PC-9 (cell line): Measurements from ENCODE around the gene ARHGEF12. TPM values are rescaled to one million over a fixed set of nuclear protein-coding genes. Genes with fewer than 3 reads are reported as not detected.

ENCODE experiments used
- BruUV-seq: library from RNA; stranded (reverse); fragments of 400-500 nt; replicated peaks from 2 replicates; lab custom pipeline; 2021; lab: Mats Ljungman, UMichigan
- CTCF ChIA-PET: fragments of 300-600 bp; sonication (Branson Sonifier 250); formaldehyde crosslinking; loops from one replicate; lab custom pipeline; 2022; ENCODE audit warnings: antibody characterized with exemption; lab: Charles Lee
- POLR2A ChIA-PET: fragments of 300-600 bp; sonication (Branson Sonifier 250); formaldehyde crosslinking; loops from one replicate; lab custom pipeline; 2022; ENCODE audit warnings: antibody characterized with exemption; ENCODE audit not compliant: unreplicated experiment; lab: Charles Lee
- DNase-seq, 2 experiments: peaks; one replicate each; pipeline versions ENCODE4 v3.0.0 to v3.0.0-alpha.2; 2015 to 2022; ENCODE audit warnings: mixed read lengths in 1 of 2
- H2AFZ ChIP-seq: fragments of 200-600 bp; sonication (generic); 2 replicates; pipeline ENCODE4 v1.8.1; 2017; ENCODE audit warnings: antibody characterized with exemption
- H3F3A ChIP-seq: fragments of 200-600 bp; sonication (generic); 2 replicates; pipeline ENCODE4 v1.8.1; 2017; ENCODE audit warnings: antibody characterized with exemption, mild to moderate bottlenecking, low read depth; ENCODE audit not compliant: insufficient read depth
- H3K27ac ChIP-seq: fragments of 200-600 bp; sonication (generic); 2 replicates; pipeline ENCODE4 v1.6.1; 2016; ENCODE audit warnings: mixed run types
- H3K27me3 ChIP-seq: fragments of 200-600 bp; sonication (generic); 2 replicates; pipeline ENCODE4 v1.6.1; 2016; ENCODE audit warnings: low read depth, mixed run types; ENCODE audit not compliant: insufficient read depth
- H3K36me3 ChIP-seq: fragments of 200-600 bp; sonication (generic); 2 replicates; pipeline ENCODE4 v1.6.1; 2016; ENCODE audit warnings: low read depth, mixed run types
- H3K4me1 ChIP-seq: fragments of 200-600 bp; sonication (generic); replicated peaks from 2 replicates; pipeline ENCODE4 v1.6.1; 2016; ENCODE audit warnings: mixed run types; ENCODE audit not compliant: insufficient read depth
- H3K4me2 ChIP-seq: fragments of 200-600 bp; sonication (generic); 2 replicates; pipeline ENCODE4 v1.6.1; 2017; ENCODE audit warnings: mixed run types
- H3K4me3 ChIP-seq: fragments of 200-600 bp; sonication (generic); 2 replicates; pipeline ENCODE4 v1.6.1; 2016; ENCODE audit warnings: mixed run types
- H3K79me2 ChIP-seq: fragments of 200-600 bp; sonication (generic); 2 replicates; pipeline ENCODE4 v1.6.1; 2017; ENCODE audit warnings: low read depth, mixed run types
- H3K9me2 ChIP-seq: fragments of 200-600 bp; sonication (generic); 2 replicates; pipeline ENCODE4 v1.8.1; 2017; ENCODE audit warnings: mild to moderate bottlenecking; ENCODE audit not compliant: insufficient read depth
- H3K9me3 ChIP-seq: fragments of 200-600 bp; sonication (generic); 2 replicates; pipeline ENCODE4 v1.8.1; 2016; ENCODE audit warnings: low read depth; ENCODE audit not compliant: insufficient read depth
- H4K20me1 ChIP-seq: fragments of 200-600 bp; sonication (generic); 2 replicates; pipeline ENCODE4 v1.8.1; 2017; ENCODE audit not compliant: insufficient read depth
- EZH2 ChIP-seq: fragments of 200-600 bp; sonication (generic); IDR thresholded peaks from 2 replicates; pipeline ENCODE4 v1.8.0; 2017; ENCODE audit warnings: antibody characterized with exemption, low read depth
- intact Hi-C: fragments of 100-400 bp; cut with micrococcal nuclease; formaldehyde crosslinking; loops from one replicate; pipeline ENCODE4 v1.10.0; 2022; ENCODE audit not compliant: unreplicated experiment
- total RNA-seq: library from RNA; stranded (reverse); gene quantifications from 2 replicates; pipeline ENCODE4 v1.2.3, GENCODE V29; 2021
- TF ChIP-seq, protein P1 (sequence below): fragments of 200-600 bp; sonication (generic); conservative IDR thresholded peaks from 2 replicates; pipeline ENCODE4 v1.6.1; 2017; ENCODE audit warnings: mixed run types, antibody characterized with exemption, mild to moderate bottlenecking, moderate library complexity

The ARHGEF12 gene
- total RNA-seq, 1 experiment from 2014 or later = 76.5 TPM

DNA sequence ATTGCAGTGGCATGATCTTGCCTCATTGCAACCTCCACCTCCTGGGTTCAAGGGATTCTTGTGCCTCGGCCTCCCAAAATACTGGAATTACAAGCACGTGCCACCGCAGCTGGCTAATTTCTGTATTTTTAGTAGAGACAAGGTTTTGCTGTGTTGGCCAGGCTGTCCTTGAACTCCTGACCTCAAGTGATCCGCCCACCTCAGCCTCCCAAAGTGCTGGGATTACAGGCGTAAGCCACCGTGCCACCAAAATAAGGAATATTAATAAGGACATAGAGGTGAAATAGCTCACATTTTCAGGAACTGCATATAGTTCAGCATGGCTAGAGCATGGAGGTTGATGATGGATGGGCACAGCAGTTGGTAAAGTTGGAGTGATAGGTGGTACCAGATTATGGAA, 21.4 kb downstream of the ARHGEF12 start:
- H3K79me2 ChIP-seq = peaks cover 88% of the 10 kb centered on the region
- ChIA-PET CTCF (no interaction called here), POLR2A (no interaction called here)
- H4K20me1 ChIP-seq = 0 out of 2 replicates have a peak, but pooled peaks cover 15% of the 10 kb centered on the region
- intact Hi-C loops = no loop called here
- no peaks in the 10 kb centered on the region for H3F3A ChIP-seq
- H3K27ac ChIP-seq = no peak overlapping the region
- H3K4me2 ChIP-seq = no peak overlapping the region
- H3K9me3 ChIP-seq = no peaks in the 10 kb centered on the region
- no peaks in the 10 kb centered on the region for H3K36me3 ChIP-seq
- H2AFZ ChIP-seq = no peak overlapping the region
- H3K9me2 ChIP-seq = no peaks in the 10 kb centered on the region
- no peak for DNase-seq
- no peak for TF ChIP-seq EZH2
- TF ChIP-seq, protein P1, sequence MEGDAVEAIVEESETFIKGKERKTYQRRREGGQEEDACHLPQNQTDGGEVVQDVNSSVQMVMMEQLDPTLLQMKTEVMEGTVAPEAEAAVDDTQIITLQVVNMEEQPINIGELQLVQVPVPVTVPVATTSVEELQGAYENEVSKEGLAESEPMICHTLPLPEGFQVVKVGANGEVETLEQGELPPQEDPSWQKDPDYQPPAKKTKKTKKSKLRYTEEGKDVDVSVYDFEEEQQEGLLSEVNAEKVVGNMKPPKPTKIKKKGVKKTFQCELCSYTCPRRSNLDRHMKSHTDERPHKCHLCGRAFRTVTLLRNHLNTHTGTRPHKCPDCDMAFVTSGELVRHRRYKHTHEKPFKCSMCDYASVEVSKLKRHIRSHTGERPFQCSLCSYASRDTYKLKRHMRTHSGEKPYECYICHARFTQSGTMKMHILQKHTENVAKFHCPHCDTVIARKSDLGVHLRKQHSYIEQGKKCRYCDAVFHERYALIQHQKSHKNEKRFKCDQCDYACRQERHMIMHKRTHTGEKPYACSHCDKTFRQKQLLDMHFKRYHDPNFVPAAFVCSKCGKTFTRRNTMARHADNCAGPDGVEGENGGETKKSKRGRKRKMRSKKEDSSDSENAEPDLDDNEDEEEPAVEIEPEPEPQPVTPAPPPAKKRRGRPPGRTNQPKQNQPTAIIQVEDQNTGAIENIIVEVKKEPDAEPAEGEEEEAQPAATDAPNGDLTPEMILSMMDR = no peak
- BruUV-seq = no TSS peak
- H3K27me3 ChIP-seq = no peaks in the 10 kb centered on the region
- H3K4me1 ChIP-seq = no peaks in the 10 kb centered on the region
- H3K4me3 ChIP-seq = no peak overlapping the region

DNA sequence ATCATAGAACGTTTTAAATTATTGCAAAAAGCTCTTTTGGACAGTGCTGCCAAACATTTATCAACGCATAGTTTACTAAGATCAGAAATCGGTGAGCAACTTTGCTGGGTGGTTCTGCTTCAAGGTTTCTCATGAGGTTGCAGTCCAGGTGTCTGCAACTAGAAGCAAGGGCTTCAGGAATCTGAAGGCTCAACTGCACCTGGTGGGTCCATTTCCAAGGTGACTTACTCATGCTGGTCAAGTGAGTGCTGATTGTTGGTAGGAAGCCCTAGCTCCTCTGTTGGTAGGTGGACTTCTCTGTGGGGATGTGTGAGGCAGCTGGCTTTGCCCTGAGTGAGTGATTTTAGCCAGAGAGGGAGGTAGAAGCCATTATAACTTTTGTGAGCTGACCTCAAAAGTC, 22.5 kb downstream of the ARHGEF12 start:
- no peak overlapping the region for H3K4me2 ChIP-seq
- TF ChIP-seq EZH2 = no peak
- TF ChIP-seq, protein P1 = no peak
- intact Hi-C loops = no loop called here
- no peak overlapping the region for H3K27ac ChIP-seq
- no peaks in the 10 kb centered on the region for H3K27me3 ChIP-seq
- no peaks in the 10 kb centered on the region for H3F3A ChIP-seq
- ChIA-PET CTCF (no interaction called here), POLR2A (no interaction called here)
- no peaks in the 10 kb centered on the region for H3K36me3 ChIP-seq
- H4K20me1 ChIP-seq = 0 out of 2 replicates have a peak, but pooled peaks cover 9% of the 10 kb centered on the region
- H3K4me3 ChIP-seq = no peak overlapping the region
- no peak for DNase-seq
- no peaks in the 10 kb centered on the region for H3K9me3 ChIP-seq
- H3K4me1 ChIP-seq = no peaks in the 10 kb centered on the region
- H3K79me2 ChIP-seq = peaks cover 83% of the 10 kb centered on the region
- H2AFZ ChIP-seq = no peak overlapping the region
- no TSS peak for BruUV-seq
- no peaks in the 10 kb centered on the region for H3K9me2 ChIP-seq

DNA sequence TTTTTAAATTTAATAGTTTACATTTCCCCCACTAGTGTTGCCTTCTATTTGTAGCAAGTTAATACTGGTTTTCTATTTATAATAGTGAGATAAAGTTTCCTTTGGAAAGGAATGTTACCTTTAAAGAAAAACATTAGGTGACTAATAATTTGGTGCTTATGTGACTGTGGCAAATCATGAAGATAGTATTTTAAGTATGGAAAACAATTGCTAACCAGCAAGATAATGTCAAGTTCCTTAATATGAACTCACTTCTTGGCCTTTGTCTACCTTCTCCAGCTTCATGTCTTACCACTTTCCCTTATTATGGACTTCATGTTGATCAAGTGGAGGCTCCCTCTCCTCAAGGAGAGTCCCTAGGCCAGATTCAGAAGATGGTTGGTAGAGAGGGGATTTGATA, 27.2 kb downstream of the ARHGEF12 start:
- Histone ChIP-seq H3K4me2 (no peak overlapping the region), H3K4me1 (no peaks in the 10 kb centered on the region), H3K4me3 (no peak overlapping the region), H3F3A (no peaks in the 10 kb centered on the region), H3K9me2 (no peaks in the 10 kb centered on the region), H4K20me1 (peaks cover 15% of the 10 kb centered on the region; the same call in 1 of the 2 replicates), H3K36me3 (no peaks in the 10 kb centered on the region), H2AFZ (no peak overlapping the region), H3K27me3 (no peaks in the 10 kb centered on the region), H3K79me2 (peaks cover 76% of the 10 kb centered on the region), H3K27ac (no peak overlapping the region), H3K9me3 (no peaks in the 10 kb centered on the region)
- no peak for TF ChIP-seq EZH2
- TF ChIP-seq, protein P1 = no peak
- BruUV-seq = no TSS peak
- intact Hi-C loops = no loop called here
- POLR2A ChIA-PET = no interaction called here
- CTCF ChIA-PET = no interaction called here
- no peak for DNase-seq
